Measurements from ENCODE around the gene IL12RB1. TPM values are rescaled to one million over a fixed set of nuclear protein-coding genes. Genes with fewer than 3 reads are reported as not detected.

The IL12RB1 gene
- polyA plus RNA-seq, 1 experiment: 0.10 TPM

GRCh38 chr19:18100710-18101109 is 14.0 kb upstream of the IL12RB1 start:
- ChIA-PET CTCF (interaction anchor here (0.6 kb wide), 1 partner anchor 25 kb away, joined by 3 read pairs; no protein-coding TSS in a partner anchor), POLR2A (no interaction called here)
- no peak overlapping the region for H3K4me3 ChIP-seq (ENCODE audit: low read depth, low read length)
- H3K36me3 ChIP-seq (ENCODE audit: control insufficient read depth, insufficient read depth, low read length): no peaks in the 10 kb centered on the region
- H3K27me3 ChIP-seq (ENCODE audit: control insufficient read depth, insufficient read depth, low read length): peaks cover 5% of the 10 kb centered on the region
- no peak for DNase-seq (ENCODE audit: low read depth)
- TF ChIP-seq CTCF (IDR thresholded peaks at IDR 0.05; ENCODE audit: insufficient read depth, low read depth, low read length): no peak

- peaks cover 5% of the 10 kb centered on the region for H3K27me3 ChIP-seq (ENCODE audit: control insufficient read depth, insufficient read depth, low read length)
- H3K4me3 ChIP-seq (ENCODE audit: low read depth, low read length): no peak overlapping the region
- H3K36me3 ChIP-seq (ENCODE audit: control insufficient read depth, insufficient read depth, low read length): no peaks in the 10 kb centered on the region
- TF ChIP-seq CTCF (IDR thresholded peaks at IDR 0.05; ENCODE audit: insufficient read depth, low read depth, low read length): no peak
- ChIA-PET CTCF (no interaction called here), POLR2A (no interaction called here)
- no peak for DNase-seq (ENCODE audit: low read depth)
These were observed 12.9 kb upstream of the IL12RB1 start for GRCh38 chr19:18099623-18099995.

GRCh38 chr19:18098891-18099622 is 12.3 kb upstream of the IL12RB1 start:
- Histone ChIP-seq H3K27me3 (ENCODE audit: control insufficient read depth, insufficient read depth, low read length) (peaks cover 5% of the 10 kb centered on the region), H3K36me3 (ENCODE audit: control insufficient read depth, insufficient read depth, low read length) (no peaks in the 10 kb centered on the region), H3K4me3 (ENCODE audit: low read depth, low read length) (no peak overlapping the region)
- ChIA-PET CTCF (interaction anchor here (1.6 kb wide), 1 partner anchor 41 kb away, joined by 5 read pairs; no protein-coding TSS in a partner anchor), POLR2A (no interaction called here)
- DNase-seq (ENCODE audit: low read depth): no peak
- no peak for TF ChIP-seq CTCF (IDR thresholded peaks at IDR 0.05; ENCODE audit: insufficient read depth, low read depth, low read length)

GRCh38 chr19:18097993-18098890 is 11.5 kb upstream of the IL12RB1 start:
- Histone ChIP-seq H3K4me3 (ENCODE audit: low read depth, low read length) (peak overlapping the region; percentile 39), H3K27me3 (ENCODE audit: control insufficient read depth, insufficient read depth, low read length) (peaks cover 5% of the 10 kb centered on the region), H3K36me3 (ENCODE audit: control insufficient read depth, insufficient read depth, low read length) (no peaks in the 10 kb centered on the region)
- no peak for TF ChIP-seq CTCF (IDR thresholded peaks at IDR 0.05; ENCODE audit: insufficient read depth, low read depth, low read length)
- ChIA-PET CTCF (interaction anchor here (1.6 kb wide), 2 partner anchors 15 to 40 kb away, joined by 5 to 6 read pairs; no protein-coding TSS in a partner anchor), POLR2A (no interaction called here)
- no peak for DNase-seq (ENCODE audit: low read depth)
